Right lung (tissue), 5 donors: ENCODE results near the gene DNMBP. TPM values are rescaled to one million over a fixed set of nuclear protein-coding genes. Genes with fewer than 3 reads are reported as not detected.
"Not testable (repeated sequence)": the region's sequence is repeated elsewhere in the genome, so short reads cannot be mapped to it uniquely, and the experiment has no call there.

Experiments used
- DNase-seq, 2 donors: peaks; one replicate each; pipeline ENCODE4 v3.0.0-alpha.2; 2013
- polyA plus RNA-seq, 5 donors: library from polyadenylated mRNA; unstranded; fragments of 120-200 nt; gene quantifications; one replicate each; pipeline versions ENCODE4 v1.2.1 to v1.2.3, GENCODE V29; 2013; ENCODE audit warnings: inconsistent platforms in 1 of 5, low replicate concordance in 1 of 5; ENCODE audit not compliant: insufficient read length in 5 of 5, insufficient read depth in 1 of 5

DNMBP gene
- polyA plus RNA-seq, 5 donors: 30.1 to 41.5 (median 38.4) TPM

- not testable (repeated sequence) for DNase-seq
Measured at GRCh38 chr10:99863535-99864240, 146.1 kb downstream of the DNMBP start.

- no peak for DNase-seq
Measured at GRCh38 chr10:99860466-99860865, 149.3 kb downstream of the DNMBP start.

DNA sequence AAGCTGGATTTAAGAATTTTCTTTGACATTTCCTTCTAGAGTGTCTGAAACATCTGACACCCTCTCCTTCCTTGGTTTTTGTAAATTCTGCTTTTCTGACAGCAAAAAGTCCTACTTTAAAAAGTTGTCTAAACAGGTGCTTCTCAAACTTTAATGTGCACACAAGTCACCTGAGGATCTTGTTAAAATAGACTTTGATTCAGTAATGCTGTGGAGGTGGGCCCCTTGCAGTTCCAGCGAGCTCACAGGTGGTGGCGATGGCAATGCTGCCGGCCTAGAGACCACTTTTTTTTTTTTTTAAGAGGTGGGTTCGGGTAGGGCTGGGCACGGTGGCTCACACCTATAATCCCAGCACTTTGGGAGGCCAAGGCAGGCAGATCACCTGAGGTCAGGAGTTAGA, 150.2 kb downstream of the DNMBP start:
- no peak for DNase-seq

GRCh38 chr10:99858849-99859248, 150.9 kb downstream of the DNMBP start:
- no peak for DNase-seq

GRCh38 chr10:99855479-99856071, 154.2 kb downstream of the DNMBP start:
- DNase-seq: no peak

GRCh38 chr10:99854860-99855259, 154.9 kb downstream of the DNMBP start:
- peak; percentile 42 to 56 for DNase-seq

- no peak for DNase-seq
Measured at GRCh38 chr10:99853655-99854054, 156.1 kb downstream of the DNMBP start.

GRCh38 chr10:99852481-99853213, 157.1 kb downstream of the DNMBP start:
- no peak for DNase-seq

GRCh38 chr10:99851825-99852224, 157.9 kb downstream of the DNMBP start:
- DNase-seq: no peak

GRCh38 chr10:99850767-99851340, 158.9 kb downstream of the DNMBP start:
- peak; percentile 46 to 51 for DNase-seq

GRCh38 chr10:99850021-99850766, 159.6 kb downstream of the DNMBP start:
- peak in 1 of 2 donors; percentile 30 for DNase-seq

GRCh38 chr10:99849536-99849935, 160.2 kb downstream of the DNMBP start:
- no peak for DNase-seq

- no peak for DNase-seq
Measured at GRCh38 chr10:99849057-99849456, 160.7 kb downstream of the DNMBP start.

DNA sequence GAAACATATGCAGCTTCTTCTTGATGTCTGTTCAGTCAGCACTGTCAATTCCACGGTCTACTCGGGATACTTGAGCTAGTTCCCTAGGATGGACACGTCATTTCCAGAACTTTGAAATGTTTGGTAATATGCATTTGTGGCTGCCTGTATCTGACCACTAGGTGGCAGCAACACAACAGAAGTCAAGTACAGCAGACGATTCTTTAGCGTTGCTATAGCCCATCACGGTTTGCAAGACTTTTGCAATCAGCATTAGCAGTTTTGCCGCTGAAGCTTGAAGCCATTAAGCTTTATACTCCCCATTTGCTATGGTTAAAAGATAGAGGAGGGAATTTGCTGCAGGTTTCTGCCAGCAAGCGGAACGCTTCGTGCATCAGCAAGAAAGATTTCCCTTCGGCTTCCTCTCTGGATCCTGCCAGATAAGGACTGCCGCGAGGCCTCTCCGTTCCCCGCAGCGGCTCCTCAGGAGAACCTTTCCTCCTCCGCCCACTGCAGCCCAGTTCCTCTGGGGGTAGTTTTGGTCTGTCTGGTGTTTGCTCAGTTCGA, 163.8 kb downstream of the DNMBP start:
- peak; percentile 80 to 87 for DNase-seq

- no peak for DNase-seq
Measured at GRCh38 chr10:99844433-99844955, 165.3 kb downstream of the DNMBP start.

DNA sequence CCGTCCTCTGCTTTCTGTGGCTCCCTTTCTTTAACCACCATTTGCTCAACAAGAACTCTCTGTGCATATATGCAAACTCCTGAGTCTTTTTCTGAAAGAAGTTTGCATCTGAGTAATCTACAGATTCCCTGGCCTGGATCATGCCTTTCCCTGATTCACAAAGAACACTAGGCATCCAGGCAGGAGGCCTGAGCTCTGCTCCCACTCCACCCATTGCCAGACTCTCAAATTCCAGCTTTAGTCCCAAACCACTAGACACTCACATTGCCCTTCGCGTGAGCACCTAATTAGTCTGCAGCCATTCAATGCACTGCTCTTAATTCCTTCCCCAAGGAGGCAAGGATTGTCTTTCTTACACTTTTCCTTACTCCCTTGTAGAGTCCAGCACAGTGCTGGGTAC, 166.4 kb downstream of the DNMBP start:
- DNase-seq: no peak

GRCh38 chr10:99841746-99842145, 168.0 kb downstream of the DNMBP start:
- no peak for DNase-seq

DNA sequence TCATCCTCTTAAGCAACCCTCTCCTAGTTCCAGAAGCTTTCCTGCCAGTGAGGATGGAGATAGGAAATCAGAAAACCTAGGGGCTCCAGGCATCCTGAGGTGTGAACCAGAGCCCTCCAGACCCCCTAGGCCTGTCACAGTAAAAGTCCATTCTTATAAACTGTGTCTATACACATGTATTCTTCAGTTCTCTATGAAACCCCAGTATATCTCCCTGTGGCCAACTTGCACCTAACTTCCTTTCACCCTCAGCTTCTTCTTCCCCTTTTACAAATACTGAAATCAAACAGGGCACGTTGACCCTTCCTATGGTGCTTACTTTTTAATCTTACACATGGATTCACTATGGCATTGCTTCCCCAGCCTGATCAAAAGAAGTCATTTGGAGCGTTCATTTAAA, 168.9 kb downstream of the DNMBP start:
- DNase-seq: not testable (repeated sequence)

DNA sequence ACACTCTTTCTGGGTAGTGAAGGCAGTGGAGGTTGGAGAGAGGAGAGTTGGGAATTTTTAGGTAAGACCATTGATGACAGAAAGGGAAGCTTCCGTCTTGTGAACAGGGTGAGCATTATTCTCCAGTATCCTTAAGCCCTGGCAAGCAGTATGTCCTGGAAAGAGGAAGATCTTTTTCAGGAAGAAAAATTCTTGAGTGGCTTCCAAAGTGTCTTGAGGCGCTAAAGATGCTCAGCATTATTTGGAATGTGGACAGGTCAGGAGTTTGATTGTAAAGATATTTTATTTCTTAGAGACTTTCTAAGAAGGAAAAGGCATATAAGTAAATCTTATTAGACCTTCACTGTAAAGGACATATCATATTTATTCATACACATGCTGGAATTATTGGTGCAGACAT, 173.0 kb downstream of the DNMBP start:
- no peak for DNase-seq

DNA sequence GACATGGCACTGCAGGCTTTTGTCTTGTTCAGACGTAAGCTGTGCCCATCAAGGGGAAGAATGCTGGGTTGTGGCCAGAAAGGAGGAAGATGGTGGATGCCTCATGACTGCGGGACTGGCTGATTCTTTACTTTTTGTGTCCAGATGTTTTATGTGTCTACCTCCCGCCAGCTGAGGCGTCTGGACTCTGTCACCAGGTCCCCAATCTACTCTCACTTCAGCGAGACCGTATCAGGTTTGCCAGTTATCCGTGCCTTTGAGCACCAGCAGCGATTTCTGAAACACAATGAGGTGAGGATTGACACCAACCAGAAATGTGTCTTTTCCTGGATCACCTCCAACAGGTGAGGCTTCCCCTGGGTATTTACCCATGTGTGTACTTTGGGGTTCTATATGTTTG, 173.8 kb downstream of the DNMBP start:
- no peak for DNase-seq

DNA sequence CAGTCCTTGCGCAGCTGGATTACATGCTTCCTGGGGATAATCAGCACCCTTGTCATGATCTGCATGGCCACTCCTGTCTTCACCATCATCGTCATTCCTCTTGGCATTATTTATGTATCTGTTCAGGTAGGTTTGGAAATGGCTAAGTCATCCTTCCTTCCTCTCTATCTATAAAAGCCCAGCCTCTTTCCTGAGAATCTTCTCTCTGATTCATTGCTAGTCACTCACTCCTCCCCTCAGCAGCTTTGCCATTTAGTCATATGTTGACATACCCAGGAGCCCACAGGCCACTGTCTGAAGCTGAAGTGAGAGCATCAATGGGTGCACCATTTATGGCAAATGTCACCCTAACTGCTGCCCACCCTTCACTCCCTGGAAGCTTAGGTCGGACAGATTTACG, 175.3 kb downstream of the DNMBP start:
- no peak for DNase-seq
